Measurements from ENCODE around the gene CEP97. TPM values are rescaled to one million over a fixed set of nuclear protein-coding genes. Genes with fewer than 3 reads are reported as not detected.

Gene CEP97
- total RNA-seq, 1 experiment from 2014 or later, result 20.6 TPM

DNA sequence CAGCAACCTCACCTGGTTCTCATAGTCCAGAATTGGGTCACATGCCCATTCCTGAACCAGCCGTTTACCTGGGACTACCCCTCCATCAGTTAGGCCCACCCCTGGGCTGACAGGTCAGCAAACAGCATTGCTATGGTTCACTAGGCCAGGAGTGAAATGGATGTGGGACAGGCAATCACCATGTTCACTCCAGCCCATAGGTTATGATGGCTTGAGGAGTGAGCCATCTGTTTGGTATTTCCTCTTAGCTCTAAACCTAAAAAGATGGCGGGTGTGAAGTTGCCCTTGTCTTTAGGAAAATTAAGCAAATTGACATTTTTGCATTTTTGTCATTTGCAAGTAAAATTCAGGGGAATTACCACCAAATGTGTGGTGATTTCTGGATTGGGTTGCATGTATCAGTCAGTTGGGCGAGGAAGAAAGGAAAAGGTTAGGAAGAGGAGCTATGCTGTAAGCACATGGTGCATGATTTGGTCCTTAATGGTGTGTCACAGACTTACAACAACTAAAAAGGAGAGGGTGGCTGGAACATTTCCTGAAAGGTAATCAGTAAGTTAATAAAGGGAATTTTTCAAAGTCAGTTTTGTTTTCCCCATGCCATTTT is 71.8 kb downstream of the CEP97 start:
- H3K4me3 ChIP-seq, result no peak overlapping the region
- no peak for DNase-seq
- no peaks in the 10 kb centered on the region; the same call in 1 of the 2 replicates for H3K9me2 ChIP-seq (ENCODE audit: insufficient read depth)
- POLR2A ChIA-PET (ENCODE audit: unreplicated experiment), result interaction anchor here (0.6 to 0.7 kb wide), 2 partner anchors 17 to 21 kb away, joined by 5 read pairs; partner anchors contain the start of gene NXPE3
- peaks cover 5% of the 10 kb centered on the region; the same call in 1 of the 2 replicates for H3K9me3 ChIP-seq (ENCODE audit: insufficient read depth, low read depth)
- H3K79me2 ChIP-seq (ENCODE audit: low read depth), result no peaks in the 10 kb centered on the region
- H4K20me1 ChIP-seq (ENCODE audit: insufficient read depth), result no peaks in the 10 kb centered on the region
- H3K27me3 ChIP-seq (ENCODE audit: insufficient read depth, low read depth), result no peaks in the 10 kb centered on the region
- H3K4me1 ChIP-seq (replicated peaks; ENCODE audit: insufficient read depth), result no peaks in the 10 kb centered on the region
- no TSS peak for BruUV-seq (replicated peaks)
- CTCF ChIA-PET, result no interaction called here
- no peak for TF ChIP-seq EZH2 (IDR thresholded peaks at IDR 0.05; ENCODE audit: low read depth)
- no peaks in the 10 kb centered on the region for H3F3A ChIP-seq (ENCODE audit: insufficient read depth, low read depth)
- H3K27ac ChIP-seq, result no peak overlapping the region
- H3K4me2 ChIP-seq, result no peak overlapping the region
- no peaks in the 10 kb centered on the region for H3K36me3 ChIP-seq (ENCODE audit: low read depth)
- intact Hi-C loops (cut with micrococcal nuclease; ENCODE audit: unreplicated experiment), result no loop called here
- H2AFZ ChIP-seq, result no peak overlapping the region

DNA sequence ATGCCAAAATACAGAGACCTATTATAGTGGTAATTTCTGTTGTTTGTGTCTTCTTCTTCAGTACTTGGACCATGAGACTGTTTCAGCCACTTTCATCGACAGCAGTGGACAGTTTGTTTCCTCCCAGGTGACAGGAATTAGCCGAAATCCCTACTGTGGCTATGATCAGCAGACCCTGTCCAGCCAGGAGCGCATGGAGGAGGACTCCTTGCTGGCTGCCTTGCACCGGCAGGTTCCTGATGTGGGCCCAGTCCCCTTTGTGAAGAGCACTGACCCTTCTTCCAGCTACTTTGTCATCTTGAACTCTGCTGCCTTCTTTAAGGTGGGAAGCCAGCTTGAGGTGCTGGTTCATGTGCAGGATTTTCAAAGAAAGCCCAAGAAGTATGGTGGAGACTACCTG is 76.8 kb downstream of the CEP97 start:
- H3K9me3 ChIP-seq (ENCODE audit: insufficient read depth, low read depth), result no peaks in the 10 kb centered on the region
- no peaks in the 10 kb centered on the region for H4K20me1 ChIP-seq (ENCODE audit: insufficient read depth)
- H3K4me1 ChIP-seq (replicated peaks; ENCODE audit: insufficient read depth), result no peaks in the 10 kb centered on the region
- no peaks in the 10 kb centered on the region for H3F3A ChIP-seq (ENCODE audit: insufficient read depth, low read depth)
- H3K4me2 ChIP-seq, result no peak overlapping the region
- ChIA-PET CTCF (interaction anchor here (2.9 kb wide), 1 partner anchor 423 kb away, joined by 17 read pairs; no protein-coding TSS in a partner anchor), POLR2A (ENCODE audit: unreplicated experiment) (no interaction called here)
- intact Hi-C loops (cut with micrococcal nuclease; ENCODE audit: unreplicated experiment), result loop anchor here (5.0 kb wide), 1 partner anchor 104 kb away; no protein-coding TSS in a partner anchor
- H2AFZ ChIP-seq, result no peak overlapping the region
- TF ChIP-seq, protein P1, sequence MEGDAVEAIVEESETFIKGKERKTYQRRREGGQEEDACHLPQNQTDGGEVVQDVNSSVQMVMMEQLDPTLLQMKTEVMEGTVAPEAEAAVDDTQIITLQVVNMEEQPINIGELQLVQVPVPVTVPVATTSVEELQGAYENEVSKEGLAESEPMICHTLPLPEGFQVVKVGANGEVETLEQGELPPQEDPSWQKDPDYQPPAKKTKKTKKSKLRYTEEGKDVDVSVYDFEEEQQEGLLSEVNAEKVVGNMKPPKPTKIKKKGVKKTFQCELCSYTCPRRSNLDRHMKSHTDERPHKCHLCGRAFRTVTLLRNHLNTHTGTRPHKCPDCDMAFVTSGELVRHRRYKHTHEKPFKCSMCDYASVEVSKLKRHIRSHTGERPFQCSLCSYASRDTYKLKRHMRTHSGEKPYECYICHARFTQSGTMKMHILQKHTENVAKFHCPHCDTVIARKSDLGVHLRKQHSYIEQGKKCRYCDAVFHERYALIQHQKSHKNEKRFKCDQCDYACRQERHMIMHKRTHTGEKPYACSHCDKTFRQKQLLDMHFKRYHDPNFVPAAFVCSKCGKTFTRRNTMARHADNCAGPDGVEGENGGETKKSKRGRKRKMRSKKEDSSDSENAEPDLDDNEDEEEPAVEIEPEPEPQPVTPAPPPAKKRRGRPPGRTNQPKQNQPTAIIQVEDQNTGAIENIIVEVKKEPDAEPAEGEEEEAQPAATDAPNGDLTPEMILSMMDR (conservative IDR thresholded peaks at IDR 0.05), result no peak
- TF ChIP-seq EZH2 (IDR thresholded peaks at IDR 0.05; ENCODE audit: low read depth), result no peak
- H3K36me3 ChIP-seq (ENCODE audit: low read depth), result no peaks in the 10 kb centered on the region
- no peaks in the 10 kb centered on the region for H3K79me2 ChIP-seq (ENCODE audit: low read depth)
- H3K4me3 ChIP-seq, result no peak overlapping the region
- no peaks in the 10 kb centered on the region for H3K9me2 ChIP-seq (ENCODE audit: insufficient read depth)
- no peaks in the 10 kb centered on the region for H3K27me3 ChIP-seq (ENCODE audit: insufficient read depth, low read depth)
- no peak overlapping the region for H3K27ac ChIP-seq
- no peak for DNase-seq
- BruUV-seq (replicated peaks), result no TSS peak

DNA sequence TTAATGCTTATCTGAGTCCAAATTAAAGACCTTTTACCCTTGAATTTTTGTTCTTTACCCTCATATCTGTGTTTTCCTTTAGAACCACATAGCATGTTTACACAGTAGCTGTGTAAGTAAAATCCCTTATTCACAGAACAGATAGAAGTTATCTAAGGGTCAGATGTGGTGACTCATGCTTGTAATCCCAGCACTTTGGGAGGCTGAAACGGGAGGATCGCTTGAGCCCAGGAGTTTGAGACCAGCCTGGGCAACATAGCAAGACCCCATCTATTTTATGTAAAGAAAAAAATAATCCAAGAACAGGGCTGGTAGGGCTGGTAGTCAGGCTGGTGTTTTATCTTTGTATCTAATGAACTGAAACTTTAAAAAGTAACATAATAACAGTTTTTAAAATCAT is 77.8 kb downstream of the CEP97 start:
- Histone ChIP-seq H3K27ac (no peak overlapping the region), H4K20me1 (ENCODE audit: insufficient read depth) (no peaks in the 10 kb centered on the region), H3K4me3 (no peak overlapping the region), H3K36me3 (ENCODE audit: low read depth) (no peaks in the 10 kb centered on the region), H3K9me2 (ENCODE audit: insufficient read depth) (no peaks in the 10 kb centered on the region), H2AFZ (no peak overlapping the region), H3K4me1 (replicated peaks; ENCODE audit: insufficient read depth) (no peaks in the 10 kb centered on the region), H3K27me3 (ENCODE audit: insufficient read depth, low read depth) (no peaks in the 10 kb centered on the region), H3K9me3 (ENCODE audit: insufficient read depth, low read depth) (no peaks in the 10 kb centered on the region), H3K79me2 (ENCODE audit: low read depth) (no peaks in the 10 kb centered on the region), H3F3A (ENCODE audit: insufficient read depth, low read depth) (no peaks in the 10 kb centered on the region), H3K4me2 (no peak overlapping the region)
- no TSS peak for BruUV-seq (replicated peaks)
- intact Hi-C loops (cut with micrococcal nuclease; ENCODE audit: unreplicated experiment), result loop anchor here (5.0 kb wide), 1 partner anchor 105 kb away; no protein-coding TSS in a partner anchor
- no peak for DNase-seq
- TF ChIP-seq, protein P1 (conservative IDR thresholded peaks at IDR 0.05), result no peak
- TF ChIP-seq EZH2 (IDR thresholded peaks at IDR 0.05; ENCODE audit: low read depth), result no peak
- CTCF ChIA-PET, result interaction anchor here (0.5 to 2.9 kb wide), 5 partner anchors 26 to 422 kb away, joined by 3 to 17 read pairs (median 7); no protein-coding TSS in a partner anchor
- POLR2A ChIA-PET (ENCODE audit: unreplicated experiment), result interaction anchor here (0.7 kb wide), 1 partner anchor 183 kb away, joined by 5 read pairs; no protein-coding TSS in a partner anchor
